ENCODE results near the gene CAPN12. TPM values are rescaled to one million over a fixed set of nuclear protein-coding genes. Genes with fewer than 3 reads are reported as not detected.
"Not testable (repeated sequence)": the region's sequence is repeated elsewhere in the genome, so short reads cannot be mapped to it uniquely, and the experiment has no call there.

CAPN12 gene
- total RNA-seq, 1 experiment from 2014 or later = 0.69 TPM

DNA sequence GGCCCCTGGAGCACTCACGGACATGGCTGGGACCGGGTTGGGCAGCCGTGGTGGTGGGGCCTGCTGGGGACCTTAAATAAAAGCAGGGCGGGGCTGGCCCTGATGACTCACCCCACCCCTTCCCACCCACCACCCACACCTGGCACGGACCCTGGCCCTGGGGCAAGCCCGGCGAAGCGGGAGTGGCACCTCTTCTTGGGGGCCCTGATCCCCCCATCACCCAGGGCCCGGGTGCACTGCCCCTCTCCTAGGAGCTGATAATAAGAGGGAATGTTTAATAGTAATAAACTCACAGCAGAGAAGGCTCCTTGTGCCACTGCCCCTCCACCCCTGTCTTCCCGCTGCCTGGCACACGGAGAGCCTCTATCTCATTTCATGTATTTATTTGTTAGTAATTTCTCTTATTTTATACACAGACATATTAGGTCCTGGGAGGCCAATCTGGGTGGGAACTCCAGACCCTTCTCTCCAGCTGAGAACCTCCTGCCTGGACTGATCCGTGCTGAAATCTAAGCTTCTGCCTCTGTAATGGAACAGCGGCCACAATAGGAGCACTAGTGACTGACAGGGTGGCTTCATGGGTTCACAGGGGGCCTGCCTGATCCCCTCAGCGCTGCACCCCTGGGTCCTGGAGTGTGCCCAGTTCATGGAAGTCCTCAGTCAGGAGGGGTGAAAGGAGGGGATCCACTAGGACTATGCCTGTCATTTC lies 29.3 kb upstream of the CAPN12 start, which contains the start of gene LGALS7:
TSS of gene LGALS7 (minus strand) at position 49 of the 709 bp plus-strand sequence. CDS start at position 24, 25 bp downstream.
- peaks cover under 1% of the 10 kb centered on the region for H3K27me3 ChIP-seq (replicated peaks; ENCODE audit: insufficient read depth, low read depth, low read length, poor library complexity)
- no peaks in the 10 kb centered on the region for H3K4me1 ChIP-seq (ENCODE audit: insufficient read depth, low read length, poor library complexity, severe bottlenecking)
- H3K36me3 ChIP-seq (ENCODE audit: insufficient read depth, low read length, poor library complexity, severe bottlenecking) = no peaks in the 10 kb centered on the region
- POLR2A ChIA-PET (ENCODE audit: low non-redundant PET) = no interaction called here
- H3K4me3 ChIP-seq (ENCODE audit: low read depth, low read length, poor library complexity, severe bottlenecking) = no peak within 1 kb of the TSS
- no peaks in the 10 kb centered on the region for H3K9me3 ChIP-seq (ENCODE audit: low read depth, low read length, poor library complexity, severe bottlenecking)
- H3K27ac ChIP-seq (ENCODE audit: low read depth, low read length, poor library complexity, severe bottlenecking) = no peak within 1 kb of the TSS
- BruUV-seq (replicated peaks) = no TSS peak
- no peak for DNase-seq (ENCODE audit: low spot score)
- intact Hi-C loops (cut with micrococcal nuclease; ENCODE audit: unreplicated experiment) = no loop called here
- TF ChIP-seq EZH2 (IDR thresholded peaks at IDR 0.05; ENCODE audit: borderline replicate concordance, low read depth, low read length, poor library complexity, severe bottlenecking) (no peak), CTCF (conservative IDR thresholded peaks at IDR 0.05; ENCODE audit: low read depth, low read length) (no peak)
- CTCF ChIA-PET = no interaction called here

DNA sequence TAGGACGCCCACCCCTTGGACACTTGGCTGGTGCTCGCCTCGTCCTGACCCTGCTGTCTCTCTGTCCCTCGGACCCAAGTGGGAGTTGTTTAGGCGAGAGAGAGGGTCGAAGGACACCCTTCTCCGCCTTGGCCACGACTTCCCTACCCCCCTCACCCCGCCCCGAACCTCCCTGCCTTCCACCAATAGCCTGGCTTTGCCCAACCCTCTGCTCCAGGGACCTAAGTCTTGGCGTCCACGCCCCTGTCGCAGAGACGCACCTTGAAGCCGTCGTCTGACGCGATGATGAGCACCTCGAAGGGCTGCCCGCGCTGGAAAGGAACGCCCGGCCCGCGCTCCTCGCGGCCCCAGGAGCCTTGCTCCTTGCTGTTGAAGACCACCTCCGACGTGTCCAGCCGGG lies 27.3 kb upstream of the CAPN12 start:
- POLR2A ChIA-PET (ENCODE audit: low non-redundant PET); H3K9me3 ChIP-seq (ENCODE audit: low read depth, low read length, poor library complexity, severe bottlenecking); H3K27me3 ChIP-seq (replicated peaks; ENCODE audit: insufficient read depth, low read depth, low read length, poor library complexity); DNase-seq (ENCODE audit: low spot score); intact Hi-C loops (cut with micrococcal nuclease; ENCODE audit: unreplicated experiment); H3K4me3 ChIP-seq (ENCODE audit: low read depth, low read length, poor library complexity, severe bottlenecking); H3K36me3 ChIP-seq (ENCODE audit: insufficient read depth, low read length, poor library complexity, severe bottlenecking); BruUV-seq (replicated peaks); H3K4me1 ChIP-seq (ENCODE audit: insufficient read depth, low read length, poor library complexity, severe bottlenecking); CTCF ChIA-PET; H3K27ac ChIP-seq (ENCODE audit: low read depth, low read length, poor library complexity, severe bottlenecking): not testable (repeated sequence)

DNA sequence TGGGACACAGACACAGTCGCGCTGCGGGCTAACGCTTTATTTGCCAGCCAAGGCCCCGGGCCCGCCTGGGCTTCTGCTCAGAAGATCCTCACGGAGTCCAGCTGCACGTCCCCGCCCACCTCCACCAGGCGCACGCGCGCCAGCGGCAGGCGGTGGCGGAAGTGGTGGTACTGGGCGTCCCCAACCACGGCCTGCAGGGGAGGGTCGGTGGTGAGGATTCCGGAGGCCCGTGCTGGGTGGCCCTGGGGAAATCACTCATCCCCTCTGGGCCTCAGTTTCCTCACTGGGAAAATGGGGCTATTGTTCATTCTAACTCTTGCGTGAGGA lies 26.6 kb upstream of the CAPN12 start:
- POLR2A ChIA-PET (ENCODE audit: low non-redundant PET); H3K27ac ChIP-seq (ENCODE audit: low read depth, low read length, poor library complexity, severe bottlenecking); H3K9me3 ChIP-seq (ENCODE audit: low read depth, low read length, poor library complexity, severe bottlenecking); CTCF ChIA-PET; H3K4me1 ChIP-seq (ENCODE audit: insufficient read depth, low read length, poor library complexity, severe bottlenecking); intact Hi-C loops (cut with micrococcal nuclease; ENCODE audit: unreplicated experiment); DNase-seq (ENCODE audit: low spot score); BruUV-seq (replicated peaks); H3K4me3 ChIP-seq (ENCODE audit: low read depth, low read length, poor library complexity, severe bottlenecking); H3K27me3 ChIP-seq (replicated peaks; ENCODE audit: insufficient read depth, low read depth, low read length, poor library complexity); H3K36me3 ChIP-seq (ENCODE audit: insufficient read depth, low read length, poor library complexity, severe bottlenecking): not testable (repeated sequence)

- DNase-seq (ENCODE audit: low spot score); H3K27ac ChIP-seq (ENCODE audit: low read depth, low read length, poor library complexity, severe bottlenecking); H3K9me3 ChIP-seq (ENCODE audit: low read depth, low read length, poor library complexity, severe bottlenecking); intact Hi-C loops (cut with micrococcal nuclease; ENCODE audit: unreplicated experiment); H3K4me1 ChIP-seq (ENCODE audit: insufficient read depth, low read length, poor library complexity, severe bottlenecking); H3K36me3 ChIP-seq (ENCODE audit: insufficient read depth, low read length, poor library complexity, severe bottlenecking); H3K27me3 ChIP-seq (replicated peaks; ENCODE audit: insufficient read depth, low read depth, low read length, poor library complexity); BruUV-seq (replicated peaks); POLR2A ChIA-PET (ENCODE audit: low non-redundant PET): not testable (repeated sequence)
- H3K4me3 ChIP-seq (ENCODE audit: low read depth, low read length, poor library complexity, severe bottlenecking) = peak overlapping the region; percentile 17
- CTCF ChIA-PET = interaction anchor here (1.1 kb wide), 1 partner anchor 46 kb away, joined by 4 read pairs; no protein-coding TSS in a partner anchor
Observed at GRCh38 chr19:38770228-38770948, 26.1 kb upstream of the CAPN12 start.
